GM12874 (cell line): ENCODE results near the gene SHROOM3.

Experiments
- CTCF ChIP-seq: IDR thresholded peaks from 2 replicates; pipeline ENCODE4 v1.5.1; 2011; ENCODE audit warnings: low read depth, mild to moderate bottlenecking, control low read depth, low read length, moderate library complexity; ENCODE audit not compliant: insufficient read depth

Gene SHROOM3

DNA sequence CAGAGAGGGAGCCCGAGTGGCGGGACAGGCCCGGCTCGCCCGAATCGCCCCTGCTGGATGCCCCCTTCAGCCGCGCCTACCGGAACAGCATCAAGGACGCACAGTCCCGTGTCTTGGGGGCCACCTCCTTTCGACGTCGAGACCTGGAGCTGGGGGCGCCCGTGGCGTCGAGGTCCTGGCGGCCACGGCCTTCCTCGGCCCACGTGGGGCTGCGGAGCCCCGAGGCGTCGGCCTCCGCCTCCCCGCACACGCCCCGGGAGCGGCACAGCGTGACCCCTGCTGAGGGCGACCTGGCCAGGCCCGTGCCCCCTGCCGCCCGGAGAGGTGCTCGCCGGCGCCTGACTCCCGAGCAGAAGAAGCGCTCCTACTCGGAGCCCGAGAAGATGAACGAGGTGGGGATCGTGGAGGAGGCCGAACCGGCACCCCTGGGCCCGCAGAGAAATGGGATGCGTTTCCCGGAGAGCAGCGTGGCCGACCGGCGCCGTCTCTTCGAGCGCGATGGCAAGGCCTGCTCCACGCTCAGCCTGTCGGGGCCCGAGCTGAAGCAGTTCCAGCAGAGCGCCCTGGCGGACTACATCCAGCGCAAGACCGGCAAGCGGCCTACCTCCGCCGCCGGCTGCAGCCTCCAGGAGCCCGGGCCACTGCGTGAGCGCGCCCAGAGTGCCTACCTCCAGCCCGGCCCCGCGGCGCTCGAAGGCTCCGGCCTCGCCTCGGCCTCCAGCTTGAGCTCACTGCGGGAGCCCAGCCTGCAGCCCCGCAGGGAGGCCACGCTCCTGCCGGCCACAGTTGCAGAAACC, 306.0 kb downstream of the SHROOM3 start:
- no peak for TF ChIP-seq CTCF

- TF ChIP-seq CTCF = no peak
Measured at GRCh38 chr4:76741663-76742020, 306.6 kb downstream of the SHROOM3 start.

DNA sequence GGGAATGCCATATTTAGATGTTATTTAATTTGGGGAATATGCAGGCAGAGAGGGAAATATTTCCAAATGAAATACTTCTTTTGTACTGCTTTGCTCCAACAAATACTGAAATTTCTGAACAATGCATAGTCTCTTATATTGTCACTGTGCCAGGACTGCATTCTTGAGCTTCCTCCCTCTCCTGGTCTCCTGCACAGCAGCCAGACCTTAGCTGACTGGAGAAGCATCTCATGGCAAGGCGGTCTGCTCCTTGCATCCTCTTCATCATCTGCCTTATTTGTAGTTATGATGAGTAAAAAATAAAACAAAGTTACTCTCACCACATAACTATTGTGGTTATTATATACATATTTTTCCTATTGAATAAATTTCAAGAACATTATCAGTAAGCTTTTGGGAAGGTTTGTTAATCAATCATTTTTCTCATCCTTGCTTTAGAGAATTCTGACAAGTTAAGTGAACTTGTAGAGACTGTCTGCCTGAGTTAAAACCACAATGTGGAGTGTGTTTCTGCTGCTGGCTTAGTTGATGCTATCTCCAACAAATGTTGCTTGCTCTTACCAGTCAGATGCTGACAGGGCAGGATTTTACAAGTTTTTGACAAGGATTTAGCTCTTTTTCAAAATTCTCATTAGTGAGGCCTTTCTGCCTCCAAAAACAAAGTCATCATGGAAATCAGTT, 309.4 kb downstream of the SHROOM3 start:
- no peak for TF ChIP-seq CTCF

- no peak for TF ChIP-seq CTCF
Measured at GRCh38 chr4:76745240-76745639, 310.2 kb downstream of the SHROOM3 start.

DNA sequence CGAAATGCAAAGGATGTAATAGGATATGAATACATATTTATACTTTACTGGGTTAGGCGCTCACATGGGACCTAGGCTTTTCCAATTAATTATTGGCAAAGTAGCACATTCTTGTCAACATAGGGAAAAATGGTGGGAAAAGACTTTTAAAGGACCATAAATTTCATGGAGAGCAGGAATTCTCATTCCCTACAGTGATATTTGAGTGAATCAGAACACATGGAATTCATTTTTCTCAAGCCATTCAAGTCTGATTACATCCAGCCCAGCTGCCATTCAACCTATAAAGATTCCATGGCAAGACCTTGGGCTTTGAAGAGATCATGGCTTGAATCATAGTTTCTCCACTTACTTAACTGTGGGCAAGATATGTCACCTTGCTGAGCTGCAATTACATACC, 312.5 kb downstream of the SHROOM3 start:
- TF ChIP-seq CTCF = no peak

GRCh38 chr4:76748649-76749048, 313.6 kb downstream of the SHROOM3 start:
- TF ChIP-seq CTCF = peak; percentile 17; the same call in 1 of the 2 replicates

GRCh38 chr4:76749355-76749754, 314.3 kb downstream of the SHROOM3 start:
- TF ChIP-seq CTCF = no peak
